ENCODE data around the gene TMEM135.

GRCh38 chr11:87213444-87213843 lies 175.7 kb downstream of the TMEM135 start:
- TF ChIP-seq EZH2phosphoT487 (IDR thresholded peaks at IDR 0.05; ENCODE audit: borderline replicate concordance, low read length) (no peak), CTCF (IDR thresholded peaks at IDR 0.05; ENCODE audit: low read depth, low read length, poor library complexity, severe bottlenecking) (no peak)
